NCI-H2029 treated with DMSO at 0.1 percent for 48 hours (cell line): ENCODE results near the gene FAM181B.
"Not testable (repeated sequence)": the region's sequence is repeated elsewhere in the genome, so short reads cannot be mapped to it uniquely, and the experiment has no call there.

ENCODE experiments used
- DNase-seq: peaks from one replicate; lab custom pipeline; 2025; lab: John Stamatoyannopoulos, UW

Gene FAM181B

DNA sequence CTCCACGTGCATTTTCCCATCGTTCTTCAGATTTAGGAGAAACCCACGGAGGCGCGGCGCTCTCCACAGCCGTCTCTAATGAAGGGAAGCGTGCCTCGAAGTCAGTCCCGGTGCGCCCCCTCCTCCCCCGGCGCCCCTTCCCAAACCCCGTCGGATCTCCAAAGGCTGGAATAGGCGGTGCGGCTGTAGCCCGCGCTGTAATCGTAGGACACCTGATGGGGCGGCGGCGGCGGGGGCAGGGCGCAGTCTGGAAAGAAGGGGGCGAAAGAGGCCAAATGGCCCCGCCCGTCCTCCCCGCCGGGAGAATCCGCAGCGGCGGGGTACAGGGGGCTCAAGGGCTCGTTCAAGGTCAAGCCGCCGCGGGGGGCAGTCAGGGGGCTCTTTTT is 1.3 kb downstream of the FAM181B start:
- no peak for DNase-seq

DNA sequence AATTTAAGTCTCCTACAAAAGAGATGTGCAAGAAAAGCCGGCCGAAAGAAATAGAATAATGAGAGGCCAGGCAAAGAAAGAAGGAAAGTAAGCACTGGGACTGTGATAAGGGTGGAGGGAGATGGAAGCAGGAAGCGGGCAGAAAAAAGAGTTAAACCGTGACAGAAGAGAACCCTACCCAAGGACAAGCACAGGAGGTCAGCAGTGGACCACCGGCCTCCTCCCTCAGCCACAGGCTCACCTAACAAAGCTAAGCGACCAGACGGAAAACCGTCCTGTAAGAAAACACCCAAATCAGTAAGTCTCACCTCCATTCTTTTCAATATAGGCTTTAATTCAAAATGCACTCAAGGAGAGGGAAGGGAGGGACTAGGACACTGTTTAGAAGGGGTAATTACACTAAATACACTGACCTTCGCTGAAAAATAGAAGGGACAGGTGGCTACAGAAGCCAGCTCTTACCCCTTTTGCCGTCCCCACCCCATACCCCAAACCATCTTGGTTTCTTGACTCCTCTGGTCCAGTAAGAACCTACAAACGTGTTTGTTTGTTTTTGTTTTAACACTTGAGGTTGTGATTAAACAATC is 1.9 kb downstream of the FAM181B start:
- DNase-seq, result no peak

DNA sequence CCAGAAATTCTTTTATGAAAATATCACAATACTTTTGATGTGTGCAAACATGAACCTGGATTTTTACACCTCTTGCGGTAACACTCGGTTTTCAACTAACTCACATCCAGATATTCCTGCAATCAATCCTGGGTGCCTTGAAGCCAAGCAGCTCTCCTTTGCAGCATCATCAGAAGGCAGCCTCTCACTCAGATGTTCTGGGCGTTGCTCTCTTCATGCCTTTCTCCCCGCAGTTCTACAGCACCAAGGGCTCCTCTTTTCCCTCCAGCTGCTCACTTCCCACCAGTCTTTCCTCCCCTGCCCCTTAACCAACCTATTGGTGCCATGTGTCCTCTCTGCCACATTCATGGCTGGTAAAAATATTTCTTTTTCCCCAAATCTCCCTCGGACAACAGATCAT is 2.9 kb downstream of the FAM181B start:
- no peak for DNase-seq

DNA sequence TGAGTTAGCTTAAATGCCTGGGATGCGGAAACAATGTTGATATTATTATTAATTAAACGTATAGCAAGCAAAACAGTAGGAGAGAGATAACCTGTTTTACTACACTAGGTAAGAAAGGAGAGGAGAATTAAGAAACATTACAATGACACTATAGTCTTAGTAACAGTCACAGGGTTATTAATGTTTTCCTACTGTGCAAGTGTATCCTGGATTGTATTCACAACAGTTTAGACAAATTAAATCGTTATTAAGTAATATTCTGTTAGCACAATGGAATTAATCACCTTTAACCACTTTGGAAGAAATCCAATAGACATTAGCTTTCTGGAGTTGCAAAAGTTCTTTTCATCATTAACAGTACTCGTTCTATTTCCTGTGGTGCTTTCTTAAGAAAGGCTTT is 3.4 kb downstream of the FAM181B start:
- DNase-seq, result no peak

DNA sequence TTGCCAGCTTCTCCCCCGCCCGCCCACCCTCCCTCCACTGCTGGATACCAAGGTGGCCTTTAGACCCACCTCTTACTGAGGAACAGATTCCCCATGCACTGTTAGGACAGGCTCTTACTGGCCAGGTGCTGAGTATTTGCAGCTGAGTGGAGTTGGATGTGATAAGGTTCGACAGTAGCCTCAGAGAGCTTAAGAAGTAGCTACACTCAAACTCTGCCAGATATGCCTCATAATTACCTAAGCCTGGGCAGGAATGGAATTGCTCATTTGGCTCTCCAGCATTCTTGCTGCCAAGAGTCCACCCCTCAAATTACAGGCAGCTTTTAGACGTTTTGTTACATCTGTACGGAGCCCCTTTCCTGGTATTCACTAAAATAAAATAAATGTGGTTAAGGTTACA is 9.6 kb downstream of the FAM181B start:
- DNase-seq, result no peak

DNA sequence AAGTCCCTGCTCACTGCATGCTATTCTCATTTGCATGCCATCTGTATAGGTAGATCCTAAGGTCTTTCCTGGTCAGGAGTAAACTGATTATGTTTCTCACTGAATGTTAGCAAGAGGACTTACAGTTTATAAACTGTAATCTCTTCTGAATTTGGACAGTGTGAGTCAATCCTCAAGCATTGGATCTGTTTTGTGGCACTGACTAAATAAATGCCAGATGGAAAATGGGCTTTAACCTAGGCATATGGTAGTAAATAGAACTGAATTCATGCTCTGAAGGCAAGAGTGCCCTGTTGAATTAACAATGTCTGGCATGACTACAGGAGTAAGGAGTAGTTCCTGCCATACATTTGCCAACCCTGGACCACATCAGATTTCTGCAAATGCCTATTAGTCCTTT is 11.4 kb downstream of the FAM181B start:
- no peak for DNase-seq

DNA sequence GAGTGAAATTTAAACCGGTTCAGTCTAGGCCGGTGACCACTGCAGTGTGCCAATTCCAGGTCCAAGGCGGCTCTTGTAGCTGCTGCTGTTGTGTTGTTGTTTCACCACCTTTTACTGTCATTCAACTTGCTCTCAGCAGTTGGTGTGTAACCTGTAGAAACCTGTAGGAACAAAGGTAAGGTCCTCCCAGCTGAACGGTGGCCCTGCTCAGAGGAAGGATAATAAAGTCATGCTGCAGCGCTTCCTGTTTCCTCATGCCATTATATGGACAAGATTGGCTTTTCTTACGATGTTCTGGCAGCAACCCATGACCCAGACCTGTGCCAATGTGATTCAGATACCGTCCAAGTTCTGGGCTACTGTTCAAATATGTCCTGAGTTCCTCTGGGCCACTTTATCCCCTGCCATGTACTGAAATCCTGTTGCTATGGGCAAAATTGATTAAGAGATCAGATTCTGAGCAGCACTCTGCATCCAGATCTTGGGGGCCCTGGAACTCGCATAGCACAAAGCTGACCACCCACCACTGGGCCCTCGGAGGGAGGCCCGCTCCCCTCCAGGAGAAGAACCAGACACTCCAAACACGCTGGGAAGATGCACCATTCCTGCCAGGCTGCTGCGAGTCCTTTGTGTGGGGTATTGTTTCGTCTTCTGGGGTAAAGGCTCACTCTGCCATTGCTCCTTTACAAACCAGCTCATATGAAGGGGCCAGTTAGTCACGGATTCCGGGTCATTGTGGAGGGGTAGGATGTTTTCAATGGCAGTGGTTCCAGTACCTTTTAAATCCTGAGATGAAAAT is 13.2 kb downstream of the FAM181B start:
- DNase-seq, result no peak

DNA sequence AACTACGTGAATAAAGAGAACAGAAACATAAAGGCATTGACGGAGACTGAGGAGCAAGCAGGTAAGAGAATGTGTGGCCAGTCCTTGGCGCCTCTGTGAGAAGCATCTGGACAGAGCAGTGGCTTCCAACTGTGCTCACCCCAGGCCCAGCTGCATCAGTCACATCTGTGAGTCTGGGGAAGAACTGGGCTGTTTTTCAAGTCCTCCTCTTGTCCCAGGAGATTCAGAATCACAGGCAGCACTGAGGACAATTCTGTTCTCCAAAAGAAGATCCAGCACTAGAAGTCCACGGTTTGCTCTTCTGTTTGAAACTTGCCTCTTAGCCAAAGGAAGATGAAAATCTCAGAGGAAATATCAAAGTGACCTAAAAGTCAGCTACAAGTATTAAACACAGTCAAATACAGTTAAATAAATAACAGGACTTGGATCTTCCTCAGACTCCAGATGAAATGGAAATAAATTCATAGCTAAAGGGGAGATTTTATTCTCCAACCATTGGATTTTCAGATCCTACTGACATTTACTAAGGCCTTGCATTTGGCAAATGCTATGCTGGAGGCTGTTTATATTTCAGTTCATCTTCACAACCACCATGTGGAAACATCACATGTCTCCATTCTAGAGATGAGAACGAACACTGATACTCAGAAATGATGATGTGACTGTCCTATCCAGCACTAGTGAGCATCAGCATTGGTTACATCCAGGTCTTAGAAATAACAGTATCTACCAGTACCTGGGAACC is 14.1 kb downstream of the FAM181B start:
- no peak for DNase-seq

DNA sequence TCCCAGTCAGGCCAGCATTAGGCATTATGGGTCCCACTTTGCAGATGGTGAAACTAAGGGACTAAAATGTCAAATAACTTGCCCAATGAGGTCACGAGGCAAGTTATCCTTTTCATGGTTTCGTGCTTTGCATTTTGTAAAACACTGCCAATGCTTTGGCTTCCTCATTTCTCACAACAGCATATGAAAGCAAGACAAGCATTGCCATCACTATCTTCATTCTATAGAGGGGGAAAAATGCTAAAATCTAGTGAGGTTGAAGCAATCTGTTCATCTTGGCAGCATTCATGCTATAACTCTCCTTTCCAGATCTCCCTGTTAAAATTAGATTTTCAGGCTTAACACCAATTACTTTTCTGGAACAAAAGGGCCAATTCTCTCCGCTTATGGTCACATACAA is 14.8 kb downstream of the FAM181B start:
- DNase-seq, result no peak

DNA sequence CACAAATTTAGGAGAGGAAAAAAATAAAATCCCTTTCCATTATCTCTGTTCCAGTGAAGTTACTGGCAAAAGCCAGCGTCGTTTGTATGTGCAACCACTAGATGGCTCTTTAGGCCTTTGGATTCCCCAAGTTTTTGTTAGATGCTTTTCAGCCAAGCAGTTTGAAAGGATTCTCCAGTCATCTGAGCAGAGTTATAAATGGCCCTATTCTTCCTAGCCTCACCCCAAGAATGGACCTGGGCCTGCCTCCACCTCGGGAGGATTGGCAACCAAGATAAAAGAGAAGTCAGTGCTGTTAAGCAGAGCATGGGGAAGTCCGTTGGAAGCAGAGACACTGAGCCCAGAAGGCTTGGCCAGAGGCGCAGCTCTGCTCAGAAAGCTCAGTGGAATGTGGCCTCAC is 15.4 kb downstream of the FAM181B start:
- DNase-seq, result no peak

DNA sequence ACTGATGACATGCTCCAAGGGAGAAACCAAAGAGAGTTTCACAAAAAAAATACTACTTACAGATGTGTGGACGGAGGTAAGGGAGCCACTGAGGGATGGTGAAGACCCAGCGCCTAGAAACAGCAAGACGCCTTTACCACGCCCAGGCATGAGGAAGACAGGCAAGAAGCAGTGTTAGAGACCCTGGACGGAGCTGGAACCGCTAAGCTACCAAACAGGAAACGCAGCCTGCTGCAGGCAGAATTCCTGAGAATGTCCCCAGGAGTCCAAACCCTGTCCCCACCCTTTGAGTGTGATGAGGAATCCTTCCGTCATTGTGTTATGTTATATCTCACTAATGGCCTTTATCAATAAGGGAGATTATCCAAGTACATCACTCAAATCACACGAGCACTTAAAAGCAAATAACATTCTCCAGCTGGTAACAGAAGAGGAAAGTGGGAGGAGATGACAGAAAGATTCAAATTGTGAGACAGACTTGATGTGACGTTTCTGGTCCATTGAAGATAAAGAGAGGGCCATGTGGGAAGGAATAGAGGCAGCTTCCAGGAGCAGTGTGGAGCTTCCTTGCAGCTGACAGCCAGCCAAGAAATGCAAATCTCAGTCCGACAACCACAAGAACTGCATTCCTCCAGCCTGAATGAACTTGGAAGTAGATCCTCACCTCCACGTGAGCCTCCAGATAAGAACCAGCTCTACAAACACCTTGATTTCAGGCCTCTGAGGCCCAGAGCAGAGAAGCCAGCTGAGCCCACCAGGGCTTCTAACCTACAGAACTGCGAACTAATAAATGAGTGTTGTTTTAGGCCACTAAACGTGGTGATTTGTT is 19.1 kb downstream of the FAM181B start:
- DNase-seq, result no peak

DNA sequence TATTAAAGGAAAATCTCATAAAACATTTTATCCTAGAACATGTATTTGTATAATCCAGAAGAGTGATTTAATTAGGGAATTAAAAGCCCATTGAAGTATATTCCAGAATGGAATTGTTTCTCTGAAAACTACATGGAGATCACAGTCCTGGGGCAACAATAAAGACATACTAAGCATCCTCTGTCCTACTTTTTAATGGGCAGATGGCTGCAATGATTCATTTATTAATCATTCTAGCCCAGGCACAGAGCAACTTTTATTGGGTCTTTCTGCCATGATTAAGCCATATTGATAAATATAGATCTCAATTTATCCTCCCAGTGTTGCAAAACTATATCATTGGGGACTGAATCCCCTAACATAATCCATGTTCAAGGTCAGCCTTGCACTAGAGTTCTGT is 22.0 kb downstream of the FAM181B start:
- no peak for DNase-seq

DNA sequence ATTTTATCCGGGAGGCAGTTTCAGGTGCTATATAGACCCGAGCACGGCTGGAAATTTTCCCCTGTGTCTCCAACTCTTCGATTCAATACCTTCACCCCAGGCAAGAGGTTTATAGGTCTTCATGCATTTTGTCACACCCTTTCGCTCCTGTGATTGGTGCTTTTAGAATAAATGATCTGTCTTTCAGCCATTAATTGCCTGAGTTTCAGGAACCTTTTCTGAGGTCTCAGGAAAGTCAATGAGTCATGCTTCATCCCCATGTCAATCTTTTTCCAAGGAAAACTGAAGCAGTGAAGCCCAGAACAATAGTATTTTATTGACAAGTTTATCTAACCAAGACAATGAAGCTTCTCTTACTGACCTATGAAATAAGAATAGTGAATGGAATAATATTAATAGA is 29.9 kb downstream of the FAM181B start:
- no peak for DNase-seq

DNA sequence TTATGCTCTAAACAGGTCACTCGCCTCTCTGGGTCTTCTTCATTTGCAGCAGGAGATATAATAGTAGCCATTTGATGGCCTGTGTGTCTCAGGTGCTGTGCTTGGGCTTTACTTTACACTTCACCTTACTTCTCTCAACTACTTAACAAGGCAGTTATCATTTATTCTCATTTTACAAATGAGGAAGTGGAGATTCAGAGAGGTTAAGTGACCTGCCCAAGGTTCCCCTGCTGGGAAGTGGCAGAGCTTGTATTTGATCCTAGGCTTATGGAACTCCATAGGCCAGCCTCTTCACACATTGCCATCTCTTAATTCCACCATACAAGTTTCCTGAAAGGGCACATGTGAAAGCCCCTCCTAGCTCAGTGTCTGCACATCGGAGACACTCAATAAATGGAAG is 30.4 kb downstream of the FAM181B start:
- DNase-seq, result no peak

DNA sequence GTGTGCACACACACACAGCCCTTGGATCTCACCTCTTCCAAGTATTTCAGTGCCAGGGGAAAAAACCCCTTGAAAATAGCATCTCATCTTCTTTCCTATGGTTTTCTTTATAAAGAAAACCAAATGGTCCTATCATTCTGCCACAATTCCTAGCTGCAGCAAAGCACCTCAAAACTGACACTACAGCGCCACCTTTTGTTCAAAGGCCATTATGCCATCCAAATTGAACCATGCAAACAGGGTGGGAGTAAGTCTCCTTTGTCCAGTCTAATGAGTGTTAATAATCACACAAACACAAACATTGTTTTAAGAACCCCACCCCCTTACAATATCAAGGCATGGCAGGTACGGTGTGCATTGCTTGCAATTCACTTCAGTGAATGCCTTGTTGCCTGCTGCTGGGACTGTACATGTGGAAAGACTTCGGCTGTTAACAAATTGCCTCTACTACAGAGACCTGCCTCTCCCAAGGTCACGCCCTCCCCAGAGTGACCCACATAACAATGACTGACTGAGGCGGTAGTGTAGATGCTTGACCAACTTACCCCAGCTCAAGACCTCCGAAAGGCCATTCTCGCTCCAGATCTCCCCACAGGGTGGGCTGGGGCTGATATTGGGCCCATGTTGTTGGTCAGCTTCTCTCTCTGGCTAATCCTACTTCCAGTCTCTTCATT is 31.7 kb downstream of the FAM181B start:
- no peak for DNase-seq

DNA sequence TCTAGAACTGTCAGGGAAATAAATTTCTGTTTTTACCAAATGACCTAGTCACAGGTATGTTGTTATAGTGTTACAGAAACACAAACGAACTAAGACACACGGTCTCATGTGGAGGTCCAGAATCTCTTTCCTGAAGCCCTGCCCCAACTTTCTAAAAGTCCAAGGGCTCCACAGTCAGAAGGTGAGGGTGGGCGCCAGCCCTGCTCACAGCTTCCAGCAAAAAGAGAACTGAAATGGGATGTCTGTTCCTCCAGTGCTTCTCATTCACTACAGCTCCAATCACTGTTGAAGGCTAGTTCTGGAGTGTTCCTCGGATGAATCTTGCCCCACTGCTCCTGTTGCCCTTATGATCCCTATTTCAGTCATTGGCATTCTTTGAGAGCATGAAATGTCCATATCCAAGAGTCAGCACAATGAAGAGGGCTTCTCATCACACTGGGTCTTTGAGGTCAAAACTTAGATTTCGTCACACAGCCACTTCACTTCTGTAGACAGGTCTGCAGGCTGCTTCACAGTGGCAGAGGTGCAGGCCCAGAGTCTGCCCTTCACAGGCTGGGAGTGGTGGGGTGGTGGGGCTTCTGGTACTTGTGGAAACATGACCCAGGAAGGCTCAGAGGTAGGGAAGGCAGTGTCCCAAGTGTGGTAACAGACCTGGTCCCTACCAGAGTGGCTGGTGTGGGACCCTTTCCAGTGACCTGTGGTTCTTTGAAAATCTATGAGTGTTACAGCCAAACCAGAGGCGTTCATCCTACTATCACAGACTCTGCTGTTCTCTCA is 34.9 kb downstream of the FAM181B start:
- DNase-seq, result no peak

DNA sequence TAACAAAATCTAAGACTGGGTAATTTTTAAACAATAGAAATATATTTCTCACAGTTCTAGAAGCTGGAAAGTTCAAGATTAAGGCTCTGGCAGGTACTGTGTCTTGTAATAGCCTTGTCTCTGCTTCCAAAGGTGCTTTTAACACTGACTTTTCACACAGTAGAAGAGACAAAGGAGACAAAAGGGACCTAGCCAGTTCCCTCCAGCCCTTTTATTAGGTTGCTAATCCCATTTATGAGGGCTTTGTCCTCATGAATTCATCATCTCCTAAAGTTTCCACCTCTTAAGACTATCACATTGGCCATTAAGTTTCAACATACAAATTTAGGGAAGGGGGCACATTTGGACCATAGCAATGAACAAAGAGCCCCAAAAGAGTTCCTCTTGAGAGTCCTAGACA is 40.7 kb downstream of the FAM181B start:
- DNase-seq, result no peak

DNA sequence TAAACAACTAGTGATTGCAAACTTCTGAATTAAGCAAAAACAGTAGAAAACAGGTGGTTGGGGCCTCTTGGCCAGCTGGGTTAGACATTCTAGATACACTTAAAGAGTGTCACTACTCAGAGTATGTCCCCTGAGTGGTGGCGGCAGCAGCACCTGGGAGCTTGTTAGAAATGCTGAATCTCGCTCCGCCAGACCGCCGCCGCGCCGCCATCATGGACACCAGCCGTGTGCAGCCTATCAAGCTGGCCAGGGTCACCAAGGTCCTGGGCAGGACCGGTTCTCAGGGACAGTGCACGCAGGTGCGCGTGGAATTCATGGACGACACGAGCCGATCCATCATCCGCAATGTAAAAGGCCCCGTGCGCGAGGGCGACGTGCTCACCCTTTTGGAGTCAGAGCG is 44.3 kb downstream of the FAM181B start:
- not testable (repeated sequence) for DNase-seq

DNA sequence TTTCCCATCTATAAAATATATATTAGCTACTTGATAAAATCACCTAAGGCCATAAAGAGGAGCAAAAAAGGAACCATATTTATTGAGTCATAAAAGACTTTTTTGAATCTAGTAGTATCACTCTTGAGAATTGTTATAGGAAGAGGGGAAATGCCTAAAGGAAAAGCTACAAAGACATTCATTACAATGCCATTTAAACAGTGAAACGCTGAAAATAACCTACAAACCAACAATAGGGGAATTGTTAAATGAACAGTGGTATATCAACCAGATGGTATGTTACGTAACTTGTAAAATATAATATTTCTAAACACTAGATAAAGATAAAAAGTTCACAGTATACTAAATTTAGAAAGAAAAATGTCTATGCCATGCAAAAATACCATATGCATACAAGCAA is 47.5 kb downstream of the FAM181B start:
- DNase-seq, result no peak

DNA sequence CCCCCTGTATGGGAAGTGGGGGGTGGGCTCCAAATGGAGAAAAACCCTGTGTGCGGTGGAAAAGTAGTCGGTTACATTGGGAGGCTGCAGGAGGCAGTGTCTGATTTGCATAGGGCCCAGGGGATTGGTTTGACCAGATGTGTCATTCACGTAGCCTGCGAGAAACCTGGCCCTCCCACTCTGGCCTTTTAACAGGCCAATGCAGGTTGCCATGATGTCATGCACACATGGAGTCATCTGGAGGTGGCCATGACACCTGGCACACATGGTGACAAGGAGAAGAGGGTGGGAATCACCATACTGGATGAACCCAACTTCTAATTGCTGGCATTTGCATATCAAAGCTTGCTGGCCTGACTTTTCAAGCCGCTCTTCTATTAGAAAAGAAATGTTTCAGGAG is 50.6 kb downstream of the FAM181B start:
- DNase-seq, result no peak
